ENCODE results near the gene MBD4. TPM values are rescaled to one million over a fixed set of nuclear protein-coding genes. Genes with fewer than 3 reads are reported as not detected.
"Not testable (repeated sequence)": the region's sequence is repeated elsewhere in the genome, so short reads cannot be mapped to it uniquely, and the experiment has no call there.

MBD4 gene
- total RNA-seq, 4 donors from 2014 or later, result 22.9 to 35.2 (median 28.6) TPM

DNA sequence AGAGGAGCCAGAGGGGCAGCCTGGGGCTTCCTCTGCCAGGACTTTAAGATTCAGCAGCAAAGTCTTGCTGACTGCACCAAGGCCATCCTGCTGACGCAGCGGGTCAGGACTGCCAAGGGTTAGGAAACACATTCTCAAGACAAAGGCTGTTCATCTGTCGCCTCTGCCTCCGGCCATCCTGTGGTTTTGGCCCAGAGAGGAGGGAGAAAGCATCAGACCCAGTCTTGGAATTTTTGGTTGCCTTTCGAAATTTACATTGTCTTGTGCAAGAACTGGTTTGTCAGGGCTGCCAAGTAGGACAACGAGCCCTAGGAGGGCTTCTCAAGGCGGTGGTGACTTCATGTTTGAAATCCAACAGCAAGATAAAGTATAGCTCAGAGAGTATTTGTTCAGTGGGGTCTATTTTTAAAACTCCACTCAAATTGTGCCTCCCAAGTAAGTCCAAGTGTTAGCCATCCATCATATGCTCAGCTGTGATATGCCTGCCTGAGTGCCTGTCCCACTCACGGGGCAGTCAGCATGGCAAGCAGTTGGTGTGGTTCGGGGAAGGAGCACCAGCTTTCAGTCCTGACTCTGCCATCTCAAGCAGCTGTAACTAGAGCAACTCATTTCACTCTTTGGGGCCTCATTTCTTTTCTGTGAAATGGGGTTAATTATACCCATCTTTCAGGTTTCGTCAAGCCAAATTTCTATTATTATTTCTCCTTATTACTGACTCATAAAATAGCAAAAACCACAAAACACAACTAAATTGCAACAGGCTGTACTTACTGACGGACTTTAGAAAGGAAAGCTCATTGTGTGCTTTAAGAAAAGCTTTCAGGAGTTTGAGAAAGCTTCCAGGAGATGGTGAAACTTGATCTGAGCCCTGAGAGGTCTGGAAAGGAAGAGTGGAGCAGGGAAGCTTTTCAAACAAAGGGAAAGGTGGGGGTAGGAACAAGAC, 46.2 kb upstream of the MBD4 start:
- H3K4me1 ChIP-seq, result peaks cover 6 to 41% of the 10 kb centered on the region in 2 donors
- H3K27ac ChIP-seq, result peak overlapping the region; percentile 1 to 66 (median 26)
- intact Hi-C loops (cut with DNase I), result loop anchor here (10.0 kb wide), 1 partner anchor 339 kb away; no protein-coding TSS in a partner anchor
- no peaks in the 10 kb centered on the region for H3K27me3 ChIP-seq
- WGBS, 2 donors, result 62 to 71% methylated on average over 11 of the region's 11 CpGs
- DNase-seq, result peak; percentile 48 to 59
- H3K4me3 ChIP-seq (replicated peaks in 1 of 3), result no peak overlapping the region
- H3K9me3 ChIP-seq, result no peaks in the 10 kb centered on the region
- peaks cover 5 to 10% of the 10 kb centered on the region in 2 donors for H3K36me3 ChIP-seq
- no peak for TF ChIP-seq CTCF (IDR thresholded peaks at IDR 0.05)
- TF ChIP-seq POLR2A (IDR thresholded peaks at IDR 0.05), result no peak

DNA sequence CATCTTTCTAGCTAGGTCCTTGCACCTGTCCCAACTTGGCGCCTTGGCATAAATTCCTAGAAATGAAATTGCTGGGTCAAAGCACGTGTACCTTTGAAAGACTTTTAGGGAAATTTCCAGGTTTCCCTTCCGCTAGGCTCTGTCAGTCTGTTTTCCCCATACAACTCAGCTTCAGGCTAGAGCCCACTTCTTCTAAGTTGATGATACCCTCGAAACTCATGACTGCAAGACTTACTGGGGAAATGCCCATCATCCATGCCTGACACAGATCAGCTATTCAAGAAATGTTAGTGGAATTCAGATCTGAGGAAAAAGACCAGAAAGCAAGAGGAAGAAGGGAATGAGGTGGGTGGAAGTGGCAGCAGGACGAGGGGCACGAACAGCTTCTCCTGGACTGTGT, 45.4 kb upstream of the MBD4 start:
- Histone ChIP-seq H3K4me1 (peaks cover 0 to 36% of the 10 kb centered on the region in 2 donors), H3K27ac (peak overlapping the region in 1 of 3 donors; percentile 66), H3K36me3 (peaks cover 5 to 10% of the 10 kb centered on the region in 2 donors)
- intact Hi-C loops (cut with DNase I), result loop anchor here (10.0 kb wide), 1 partner anchor 340 kb away; no protein-coding TSS in a partner anchor
- not testable (repeated sequence) for H3K27me3 ChIP-seq; H3K4me3 ChIP-seq (replicated peaks in 1 of 3); DNase-seq; H3K9me3 ChIP-seq
- WGBS, 2 donors, result 91 to 94% methylated on average over 6 of the region's 6 CpGs

GRCh38 chr3:129483870-129484269, 44.1 kb upstream of the MBD4 start:
- H3K27ac ChIP-seq, result no peak overlapping the region
- no peak overlapping the region for H3K4me3 ChIP-seq (replicated peaks in 1 of 3)
- no peak for DNase-seq
- H3K4me1 ChIP-seq, result peaks cover 0 to 33% of the 10 kb centered on the region in 2 donors
- H3K9me3 ChIP-seq, result no peaks in the 10 kb centered on the region
- intact Hi-C loops (cut with DNase I), result loop anchor here (10.0 kb wide), 1 partner anchor 341 kb away; no protein-coding TSS in a partner anchor
- TF ChIP-seq CTCF (IDR thresholded peaks at IDR 0.05) (no peak), POLR2A (IDR thresholded peaks at IDR 0.05) (no peak)
- H3K27me3 ChIP-seq, result no peaks in the 10 kb centered on the region
- WGBS, 2 donors, result 88 to 92% methylated on average over 8 of the region's 8 CpGs
- H3K36me3 ChIP-seq, result peaks cover 5 to 15% of the 10 kb centered on the region in 2 donors

DNA sequence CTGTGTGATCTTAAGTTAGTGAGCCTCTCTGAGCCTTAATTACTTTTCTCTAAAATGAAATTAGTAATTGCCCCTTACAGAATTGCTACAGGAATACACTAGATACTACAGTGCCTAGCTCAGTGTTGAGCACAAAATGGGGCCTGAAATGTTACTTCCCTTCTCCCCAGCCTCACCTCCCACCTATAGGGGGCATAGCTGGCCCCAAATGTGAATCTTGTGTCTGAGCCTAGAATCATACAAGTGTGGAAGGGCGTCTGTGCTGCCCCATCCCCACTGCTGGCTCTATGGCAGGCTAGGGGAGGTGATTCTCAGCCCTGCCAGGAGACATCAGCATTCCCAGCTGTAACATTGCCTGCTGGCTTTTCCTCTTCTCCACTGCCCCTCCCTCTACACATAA, 43.0 kb upstream of the MBD4 start:
- DNase-seq, result no peak
- Histone ChIP-seq H3K4me3 (replicated peaks in 1 of 3) (no peak overlapping the region), H3K4me1 (peaks cover 0 to 33% of the 10 kb centered on the region in 2 donors), H3K27me3 (no peaks in the 10 kb centered on the region), H3K27ac (peak overlapping the region in 1 of 3 donors; percentile 41), H3K36me3 (peaks cover 12 to 22% of the 10 kb centered on the region in 2 donors), H3K9me3 (no peaks in the 10 kb centered on the region)
- intact Hi-C loops (cut with DNase I), result loop anchor here (10.0 kb wide), 1 partner anchor 342 kb away; no protein-coding TSS in a partner anchor
- WGBS, 2 donors, result 88 to 100% methylated on average over 1 of the region's 1 CpG
- TF ChIP-seq CTCF (IDR thresholded peaks at IDR 0.05) (no peak), POLR2A (IDR thresholded peaks at IDR 0.05) (no peak)

DNA sequence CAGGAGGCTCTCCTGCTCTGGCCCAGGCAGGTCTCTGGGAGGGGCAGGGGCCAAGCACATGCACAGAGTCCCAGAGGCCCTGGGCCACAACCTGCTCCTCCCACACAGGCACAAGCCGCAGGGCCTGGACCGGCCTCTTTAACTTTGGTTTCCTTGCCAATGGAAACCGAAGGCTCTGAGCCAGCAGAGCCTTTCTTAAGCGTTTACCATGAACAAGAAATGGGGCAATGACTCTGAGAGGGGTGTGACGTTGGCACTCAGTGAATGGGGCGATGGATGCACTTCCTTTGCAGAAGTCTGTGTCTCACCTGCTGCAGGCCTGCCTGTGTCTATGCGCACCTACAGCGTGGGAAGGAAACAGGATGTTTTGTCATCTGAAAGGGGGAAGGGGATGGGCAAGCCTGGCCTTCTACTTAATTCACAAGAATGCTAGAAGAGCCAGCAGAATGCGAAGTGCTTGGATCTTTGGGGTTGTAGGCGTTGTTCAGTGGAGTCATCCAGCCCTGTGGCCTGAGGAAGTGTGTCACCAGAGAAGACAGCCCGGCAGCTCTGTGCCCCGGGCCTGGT, 42.1 kb upstream of the MBD4 start:
- peak; percentile 27 to 28 for DNase-seq
- intact Hi-C loops (cut with DNase I), result loop anchor here (10.0 kb wide), 1 partner anchor 343 kb away; no protein-coding TSS in a partner anchor
- Histone ChIP-seq H3K27ac (peak overlapping the region in 1 of 3 donors; percentile 41), H3K27me3 (no peaks in the 10 kb centered on the region), H3K4me1 (peaks cover 0 to 33% of the 10 kb centered on the region in 2 donors), H3K9me3 (no peaks in the 10 kb centered on the region), H3K36me3 (peaks cover 14 to 31% of the 10 kb centered on the region in 2 donors), H3K4me3 (replicated peaks in 1 of 3) (no peak overlapping the region)
- TF ChIP-seq POLR2A (IDR thresholded peaks at IDR 0.05) (no peak), CTCF (IDR thresholded peaks at IDR 0.05) (no peak)
- 56 to 58% methylated on average over 11 to 12 of the region's 12 CpGs for WGBS, 2 donors

- intact Hi-C loops (cut with DNase I), result loop anchor here (10.0 kb wide), 1 partner anchor 344 kb away; no protein-coding TSS in a partner anchor
- H3K9me3 ChIP-seq; H3K27me3 ChIP-seq; H3K4me3 ChIP-seq (replicated peaks in 1 of 3): not testable (repeated sequence)
- WGBS, 2 donors, result 45 to 68% methylated on average over 4 to 6 of the region's 11 CpGs
- DNase-seq, result peak; percentile 35 to 42
- Histone ChIP-seq H3K4me1 (peaks cover 0 to 28% of the 10 kb centered on the region in 2 donors), H3K36me3 (peaks cover 20 to 36% of the 10 kb centered on the region in 2 donors), H3K27ac (peak overlapping the region in 1 of 3 donors; percentile 41)
Observed at GRCh38 chr3:129481225-129481765, 41.5 kb upstream of the MBD4 start.

All from thyroid gland (tissue), 4 donors.